Measurements from ENCODE around the gene VPS26C. TPM values are rescaled to one million over a fixed set of nuclear protein-coding genes. Genes with fewer than 3 reads are reported as not detected.

The VPS26C gene
- total RNA-seq, 2 donors from 2014 or later = 67.8 to 69.6 TPM

- DNase-seq (no peak), ATAC-seq (no peak)
- intact Hi-C loops (cut with DNase I, micrococcal nuclease) = no loop called here
Observed at GRCh38 chr21:37214952-37215351, 52.2 kb downstream of the VPS26C start.

- DNase-seq (no peak), ATAC-seq (no peak)
- intact Hi-C loops (cut with DNase I, micrococcal nuclease) = no loop called here
Observed at GRCh38 chr21:37210799-37211198, 56.3 kb downstream of the VPS26C start.

GRCh38 chr21:37210130-37210529 is 57.0 kb downstream of the VPS26C start:
- ATAC-seq = no peak
- intact Hi-C loops (cut with DNase I, micrococcal nuclease) = no loop called here

GRCh38 chr21:37208741-37209225 is 58.4 kb downstream of the VPS26C start:
- intact Hi-C loops (cut with DNase I, micrococcal nuclease) = no loop called here
- peak; percentile 5 for ATAC-seq
- DNase-seq = no peak

More at GRCh38 chr21:37210130-37210529, 57.0 kb downstream of the VPS26C start:
- no peak for DNase-seq

GRCh38 chr21:37208056-37208721 is 58.9 kb downstream of the VPS26C start:
- ATAC-seq (peak; percentile 57), DNase-seq (peak; percentile 45 to 62)
- intact Hi-C loops (cut with DNase I, micrococcal nuclease) = no loop called here

GRCh38 chr21:37207441-37208009 is 59.6 kb downstream of the VPS26C start:
- intact Hi-C loops (cut with DNase I, micrococcal nuclease) = no loop called here
- DNase-seq (no peak), ATAC-seq (peak; percentile 48)

DNA sequence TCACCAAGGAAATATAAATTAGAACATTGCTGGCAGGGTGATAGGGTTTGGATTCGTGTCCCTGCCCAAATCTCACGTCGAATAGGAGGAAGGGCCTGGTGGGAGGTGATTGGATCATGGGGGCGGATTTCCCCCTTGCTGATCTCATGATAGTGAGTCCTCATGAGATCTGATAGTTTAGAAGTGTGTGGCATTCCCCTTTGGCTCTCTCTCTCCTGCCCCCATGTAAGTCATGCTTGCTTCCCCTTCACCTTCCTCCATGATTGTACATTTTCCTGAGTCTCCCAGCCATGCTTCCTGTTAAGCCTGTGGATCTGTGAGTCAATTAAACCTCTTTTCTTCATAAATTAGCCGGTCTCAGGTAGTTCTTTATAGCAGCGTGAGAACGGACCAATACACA is 60.6 kb downstream of the VPS26C start:
- DNase-seq (no peak), ATAC-seq (no peak)
- intact Hi-C loops (cut with DNase I, micrococcal nuclease) = no loop called here

DNA sequence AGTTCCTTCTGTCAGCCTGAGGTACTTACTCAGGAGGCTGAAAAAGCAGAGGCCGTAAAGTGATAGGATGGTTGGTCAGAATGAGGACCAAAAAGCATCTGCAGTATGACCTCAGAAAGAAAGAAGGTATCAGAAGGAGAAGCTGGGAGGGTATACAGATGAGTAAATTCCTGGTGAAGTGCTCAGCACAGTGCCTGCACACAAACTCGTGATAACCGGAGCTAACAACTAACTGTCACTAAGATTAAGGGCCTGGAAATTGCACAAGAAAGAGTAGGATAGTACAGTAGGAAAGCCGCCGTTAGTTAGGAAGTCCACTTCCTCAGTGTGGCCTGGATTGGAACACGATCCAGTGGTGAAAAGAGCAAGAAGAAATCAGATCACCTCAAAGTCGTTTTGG is 62.6 kb downstream of the VPS26C start:
- DNase-seq (no peak), ATAC-seq (no peak)
- intact Hi-C loops (cut with DNase I, micrococcal nuclease) = no loop called here

DNA sequence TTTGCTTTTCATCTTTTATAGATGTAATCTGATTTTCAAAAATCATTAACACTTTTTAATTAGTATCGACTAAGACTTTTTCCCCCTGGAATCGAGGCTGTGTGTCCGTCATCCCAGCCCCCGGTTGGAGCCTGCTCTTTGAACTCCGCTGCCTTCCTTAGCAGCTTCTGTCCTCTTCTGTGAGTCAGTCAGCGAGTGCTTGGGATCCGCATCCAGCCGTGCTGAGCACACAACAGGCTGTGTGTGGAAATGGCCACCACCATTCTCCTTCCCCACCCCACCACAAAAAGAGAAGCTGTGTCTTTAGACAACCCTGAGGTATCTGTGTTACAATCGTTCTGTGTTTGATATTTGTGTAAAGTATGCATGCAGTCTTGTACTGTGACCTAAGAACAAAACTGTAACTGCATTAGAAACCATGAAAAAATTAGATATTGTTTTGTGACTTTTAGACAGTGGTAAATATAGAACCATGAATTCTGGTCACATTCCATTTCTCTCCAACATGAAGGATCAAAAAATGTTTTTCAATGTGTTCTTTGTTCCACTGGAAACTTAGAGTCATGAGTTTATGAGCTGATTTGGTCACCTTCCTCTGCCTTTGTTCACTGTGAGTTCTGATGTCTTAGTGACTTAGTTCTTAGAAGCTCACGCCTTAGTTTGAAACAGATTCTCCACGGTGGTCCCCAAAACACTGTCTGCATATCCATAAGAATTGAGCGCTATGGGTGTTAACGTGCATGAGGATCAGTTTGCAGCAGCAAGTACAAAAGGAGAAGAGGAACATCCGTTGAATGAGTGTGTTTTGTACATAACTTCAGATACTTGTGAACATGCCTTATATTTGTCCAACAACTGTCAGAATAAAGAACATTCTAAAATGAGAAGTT is 64.7 kb downstream of the VPS26C start:
- intact Hi-C loops (cut with DNase I, micrococcal nuclease) = no loop called here
- no peak for ATAC-seq

DNA sequence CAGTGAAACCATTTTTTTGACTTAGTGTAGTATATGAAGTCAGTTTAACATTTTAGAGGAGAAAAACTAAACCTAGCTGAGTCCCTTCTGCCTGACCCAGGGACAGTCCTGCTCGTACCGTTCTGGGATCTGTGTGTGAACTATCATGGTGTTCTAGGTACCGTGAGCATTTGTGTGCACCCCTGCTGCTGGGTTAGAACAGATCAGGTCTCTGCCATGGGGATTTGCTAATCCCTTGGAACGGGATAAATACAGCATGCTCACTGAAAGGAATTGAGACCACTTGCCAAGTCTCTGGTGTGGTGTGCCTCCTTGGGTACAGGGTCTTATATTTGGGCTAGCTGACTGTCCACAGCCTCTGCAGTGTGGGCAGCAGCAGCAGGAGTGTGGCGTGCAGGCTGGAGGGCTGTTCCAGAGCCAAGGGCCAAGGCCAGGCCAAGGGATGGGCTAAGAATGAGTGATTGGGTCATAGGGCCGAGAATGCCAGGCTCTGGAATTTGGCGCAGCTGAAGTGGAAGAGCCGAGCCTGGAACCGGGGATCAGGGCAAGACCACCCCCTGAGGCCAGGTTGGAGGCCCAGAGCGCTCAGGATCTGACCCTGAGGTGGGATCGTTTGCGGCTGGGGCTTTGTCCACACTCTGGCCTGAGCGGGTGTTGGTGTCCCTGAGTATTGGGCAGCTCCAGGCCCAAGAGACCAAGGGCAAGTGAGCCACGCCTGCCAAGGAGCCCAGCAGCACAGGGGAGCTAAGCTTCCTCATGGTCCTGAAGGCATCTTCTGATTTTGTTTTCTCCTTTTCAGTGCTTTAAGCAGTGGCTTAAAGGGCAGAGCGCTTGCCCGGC is 66.3 kb downstream of the VPS26C start:
- ATAC-seq = no peak
- intact Hi-C loops (cut with DNase I, micrococcal nuclease) = no loop called here
- DNase-seq = no peak

More for the DNA sequence above, 64.7 kb downstream of the VPS26C start:
- no peak for DNase-seq

DNA sequence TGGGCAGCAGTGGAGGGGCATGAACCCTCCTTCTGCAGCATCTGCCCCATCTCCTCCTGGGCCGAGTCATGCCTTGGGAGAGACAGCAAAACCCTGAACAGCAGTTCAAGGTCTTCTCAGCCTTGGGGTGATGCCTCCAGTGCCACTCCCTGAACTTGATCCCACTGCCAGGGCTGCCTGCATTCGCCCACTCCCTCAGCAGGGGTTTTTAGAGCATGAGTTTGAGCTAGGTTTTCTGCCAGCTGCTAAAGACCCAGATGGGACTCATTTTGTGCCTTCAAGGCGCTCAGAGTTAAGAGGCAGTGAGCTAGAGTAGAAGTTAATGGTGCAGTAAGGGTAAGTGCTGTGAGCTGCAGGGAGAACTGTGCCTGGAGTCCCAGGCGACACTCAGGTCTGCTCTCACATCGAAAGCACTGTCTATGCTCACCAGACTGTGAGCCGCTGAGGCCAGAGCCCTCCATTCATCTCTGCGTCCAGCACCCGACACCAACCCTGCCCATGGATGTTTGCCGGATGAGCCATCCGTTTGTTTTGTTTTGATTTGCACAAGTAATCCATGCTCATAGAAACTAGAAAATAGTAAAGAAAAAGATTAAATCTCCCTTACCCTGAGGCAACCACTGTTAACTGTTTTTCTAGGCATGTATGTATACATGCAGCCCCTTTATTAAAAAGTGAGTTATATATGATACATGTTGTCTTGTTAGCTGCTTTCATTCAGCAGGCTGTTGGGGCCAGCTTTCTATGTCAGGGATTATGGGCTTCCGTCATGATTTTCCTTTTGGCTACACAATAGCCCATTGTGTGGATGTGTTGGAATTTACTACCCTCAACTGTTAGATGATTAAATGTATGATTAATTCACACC is 67.8 kb downstream of the VPS26C start:
- intact Hi-C loops (cut with DNase I, micrococcal nuclease) = no loop called here
- no peak for DNase-seq
- ATAC-seq = peak; percentile 65

GRCh38 chr21:37197746-37198145 is 69.4 kb downstream of the VPS26C start:
- DNase-seq (no peak), ATAC-seq (no peak)
- intact Hi-C loops (cut with DNase I, micrococcal nuclease) = no loop called here

DNA sequence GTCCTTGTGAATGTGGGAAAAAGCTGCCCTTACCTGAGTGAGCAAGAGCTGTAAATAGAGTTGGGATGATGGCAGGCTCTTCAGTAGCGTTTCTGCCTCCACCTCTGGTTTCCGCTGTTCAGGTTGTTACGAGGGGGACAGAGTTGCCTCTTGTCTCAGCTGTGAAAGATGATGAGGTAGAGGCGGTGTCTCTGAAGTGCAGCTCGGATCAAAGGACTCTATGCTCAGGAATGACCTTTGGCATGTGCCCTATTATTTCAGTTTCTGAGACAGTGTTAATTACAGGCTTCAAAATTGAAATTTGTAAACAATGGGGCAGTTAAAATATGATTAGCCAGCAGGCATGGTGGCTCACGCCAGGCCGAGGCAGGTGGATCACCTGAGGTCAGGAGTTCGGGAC is 70.3 kb downstream of the VPS26C start:
- intact Hi-C loops (cut with DNase I, micrococcal nuclease) = no loop called here
- ATAC-seq (peak; percentile 59), DNase-seq (no peak)

DNA sequence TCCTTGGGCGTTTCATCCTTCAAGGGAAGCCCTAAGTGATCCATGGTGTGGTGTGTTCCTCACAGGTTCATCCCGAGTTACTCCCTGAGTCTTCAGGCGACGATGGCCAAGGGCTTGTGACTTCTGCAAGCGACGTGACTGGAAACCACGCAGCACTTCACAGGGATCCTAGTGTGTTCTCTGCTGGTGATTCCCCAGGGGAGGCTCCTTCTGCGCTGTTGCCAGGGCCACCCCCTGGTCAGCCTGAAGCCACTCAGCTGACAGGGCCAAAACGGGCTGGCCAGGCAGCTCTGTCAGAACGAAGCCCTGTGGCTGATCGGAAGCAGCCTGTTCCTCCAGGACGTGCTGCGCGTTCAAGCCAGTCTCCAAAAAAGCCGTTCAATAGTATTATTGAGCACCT is 71.5 kb downstream of the VPS26C start:
- DNase-seq (no peak), ATAC-seq (no peak)
- intact Hi-C loops (cut with DNase I, micrococcal nuclease) = no loop called here

GRCh38 chr21:37195059-37195458 is 72.1 kb downstream of the VPS26C start:
- ATAC-seq (no peak), DNase-seq (no peak)
- intact Hi-C loops (cut with DNase I, micrococcal nuclease) = no loop called here

- ATAC-seq (no peak), DNase-seq (no peak)
- intact Hi-C loops (cut with DNase I, micrococcal nuclease) = no loop called here
Observed at GRCh38 chr21:37193676-37194075, 73.5 kb downstream of the VPS26C start.

GRCh38 chr21:37193006-37193405 is 74.1 kb downstream of the VPS26C start:
- no peak for DNase-seq
- intact Hi-C loops (cut with DNase I, micrococcal nuclease) = no loop called here
- no peak for ATAC-seq

GRCh38 chr21:37192019-37192418 is 75.1 kb downstream of the VPS26C start:
- ATAC-seq (no peak), DNase-seq (no peak)
- intact Hi-C loops (cut with DNase I, micrococcal nuclease) = no loop called here
